Gastrocnemius medialis (tissue), 4 donors: ENCODE results near the gene CTTNBP2.

Experiments
- CTCF ChIP-seq, 5 experiments: fragments of 450-650 bp in 3 of 5; fragments of 200-600 bp in 2 of 5; sonication (generic) in 2 of 5; IDR thresholded peaks in 4 of 5; conservative IDR thresholded peaks in 1 of 5; 1 replicate in 4 of 5; 2 replicates in 1 of 5; pipeline ENCODE4 v1.5.1; 2016 to 2019; ENCODE audit warnings: antibody characterized with exemption in 5 of 5, mild to moderate bottlenecking in 3 of 5, moderate library complexity in 3 of 5
- POLR2A ChIP-seq, 2 donors: fragments of 450-650 bp; IDR thresholded peaks; one replicate each; pipeline ENCODE4 v1.6.1; 2017; ENCODE audit warnings: antibody characterized with exemption in 2 of 2, mild to moderate bottlenecking in 2 of 2, moderate library complexity in 2 of 2

DNA sequence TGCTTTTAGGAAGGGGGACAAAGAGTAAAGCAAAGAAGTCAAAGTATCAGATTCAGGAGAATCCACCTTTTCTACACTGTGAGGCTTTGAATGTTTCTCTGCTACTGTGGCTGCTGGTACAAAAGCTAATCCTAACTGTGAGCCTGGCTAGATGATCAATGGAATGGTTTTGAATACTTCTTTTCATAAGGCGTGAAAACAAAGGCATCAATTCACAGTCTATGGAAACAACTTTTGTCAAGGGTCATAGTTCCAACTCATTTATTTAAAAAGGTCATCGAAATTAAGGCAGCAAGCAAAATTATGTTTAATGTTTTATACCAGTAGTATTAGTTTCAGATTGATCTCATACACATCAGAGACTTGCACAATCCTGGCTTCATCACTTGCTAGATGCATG is 118.1 kb downstream of the CTTNBP2 start:
- no peak for TF ChIP-seq POLR2A (IDR thresholded peaks at IDR 0.05)
- no peak for TF ChIP-seq CTCF (IDR thresholded peaks at IDR 0.05 in 4 of 5, conservative IDR thresholded peaks at IDR 0.05 in 1 of 5)
